Natural killer cell treated with Interleukin-12 subunit alpha and Interleukin-12 subunit beta and Interleukin-15 and Interleukin-18, amount 100 ng/mL, for 72 hours (primary cell): ENCODE measurements around the gene EPHA6. TPM values are rescaled to one million over a fixed set of nuclear protein-coding genes. Genes with fewer than 3 reads are reported as not detected.

Experiments used
- ATAC-seq, 2 donors: fragments of 150-1000 bp; cut with Tn5 transposase in 1 of 2; sonication (Bioruptor Pico), chemical (Tn5 transposase) in 1 of 2; 2 replicates each; pipeline ENCODE4 v1.10.0; 2021
- DNase-seq: peaks from one replicate; pipeline ENCODE4 v3.0.0; 2022; ENCODE audit warnings: low spot score
- H3K27ac Mint-ChIP-seq, 2 donors: 1 replicate in 1 of 2; 2 replicates in 1 of 2; pipeline ENCODE4 v1.8.0; 2022; ENCODE audit warnings: mixed read lengths in 2 of 2, mild to moderate bottlenecking in 1 of 2, moderate library complexity in 1 of 2
- H3K27me3 Mint-ChIP-seq, 2 donors: 1 replicate in 1 of 2; 2 replicates in 1 of 2; pipeline ENCODE4 v1.8.0; 2022; ENCODE audit warnings: mixed read lengths in 2 of 2
- H3K36me3 Mint-ChIP-seq: one replicate; pipeline ENCODE4 v1.8.0; 2022; ENCODE audit warnings: mixed read lengths
- H3K4me1 Mint-ChIP-seq, 2 donors: 1 replicate in 1 of 2; 2 replicates in 1 of 2; pipeline ENCODE4 v1.8.0; 2022; ENCODE audit warnings: low read depth in 2 of 2, mixed read lengths in 2 of 2, mild to moderate bottlenecking in 1 of 2
- H3K4me3 Mint-ChIP-seq: one replicate; pipeline ENCODE4 v1.8.0; 2022; ENCODE audit warnings: mixed read lengths
- H3K9me3 Mint-ChIP-seq: 2 replicates; pipeline ENCODE4 v1.8.0; 2022; ENCODE audit warnings: mixed read lengths
- total RNA-seq, 2 donors: library from RNA; stranded (reverse); gene quantifications; one replicate each; pipeline ENCODE4 v1.2.3, GENCODE V29; 2022

The EPHA6 gene
- total RNA-seq, 2 donors from 2014 or later = not detected

DNA sequence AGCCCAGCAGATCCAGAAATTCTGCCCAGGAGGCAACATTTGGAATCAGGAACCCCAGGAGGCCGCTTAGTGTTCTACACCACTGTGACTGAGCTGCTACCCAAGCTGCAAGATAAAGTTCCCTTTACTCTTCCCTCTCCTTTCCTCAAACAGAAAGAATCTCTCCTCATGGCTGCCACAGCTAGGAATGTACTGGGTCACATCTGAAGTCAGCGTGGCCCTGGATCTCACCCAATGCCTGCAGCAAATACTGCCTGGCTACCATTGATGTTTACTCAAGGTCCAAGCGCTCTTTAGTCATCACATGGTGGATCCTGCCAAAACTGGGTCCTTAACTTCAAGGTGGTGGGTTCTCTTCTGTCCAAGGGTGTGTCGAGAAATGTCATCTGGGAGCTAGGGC lies 382.7 kb downstream of the EPHA6 start:
- ATAC-seq (no peak), DNase-seq (no peak)
- Mint-ChIP-seq H3K27me3 (no peaks in the 10 kb centered on the region), H3K36me3 (no peaks in the 10 kb centered on the region), H3K9me3 (peaks cover 26% of the 10 kb centered on the region), H3K4me1 (no peaks in the 10 kb centered on the region), H3K4me3 (no peak overlapping the region), H3K27ac (no peak overlapping the region)

DNA sequence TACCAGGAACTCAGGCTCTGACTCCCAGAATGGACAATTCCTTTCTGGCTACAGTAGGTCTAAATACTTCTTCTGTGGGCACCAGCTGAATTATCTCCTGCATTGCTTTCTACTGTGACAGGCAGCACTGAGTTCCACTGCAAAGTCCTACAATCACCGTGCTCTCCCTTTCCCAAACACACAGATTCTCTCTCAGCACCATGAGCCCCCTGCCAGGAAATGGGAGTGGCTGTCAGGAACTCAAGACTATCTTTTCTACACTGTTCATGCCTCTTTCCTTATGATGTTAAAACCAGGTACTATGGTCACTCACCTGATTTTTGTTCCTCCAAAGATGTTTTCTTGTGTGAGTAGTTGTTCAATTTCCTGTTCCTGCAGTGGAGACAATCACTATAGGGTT lies 383.4 kb downstream of the EPHA6 start:
- no peak for DNase-seq
- no peaks in the 10 kb centered on the region for H3K4me1 Mint-ChIP-seq
- H3K27me3 Mint-ChIP-seq = no peaks in the 10 kb centered on the region
- ATAC-seq = no peak
- no peaks in the 10 kb centered on the region for H3K36me3 Mint-ChIP-seq
- H3K4me3 Mint-ChIP-seq = no peak overlapping the region
- H3K9me3 Mint-ChIP-seq = peaks cover 28% of the 10 kb centered on the region
- no peak overlapping the region for H3K27ac Mint-ChIP-seq

- DNase-seq (no peak), ATAC-seq (no peak)
- Mint-ChIP-seq H3K27ac (no peak overlapping the region), H3K4me3 (no peak overlapping the region), H3K9me3 (peaks cover 22% of the 10 kb centered on the region), H3K27me3 (no peaks in the 10 kb centered on the region), H3K4me1 (no peaks in the 10 kb centered on the region), H3K36me3 (no peaks in the 10 kb centered on the region)
Observed at GRCh38 chr3:97200387-97200786, 386.0 kb downstream of the EPHA6 start.

- DNase-seq = no peak
- Mint-ChIP-seq H3K36me3 (no peaks in the 10 kb centered on the region), H3K27ac (no peak overlapping the region), H3K4me1 (no peaks in the 10 kb centered on the region), H3K27me3 (no peaks in the 10 kb centered on the region), H3K4me3 (no peak overlapping the region), H3K9me3 (peaks cover 19% of the 10 kb centered on the region)
- no peak for ATAC-seq
Observed at GRCh38 chr3:97201814-97202213, 387.4 kb downstream of the EPHA6 start.

- Mint-ChIP-seq H3K27ac (no peak overlapping the region), H3K9me3 (peaks cover 8% of the 10 kb centered on the region), H3K4me3 (no peak overlapping the region), H3K36me3 (peaks cover 7% of the 10 kb centered on the region), H3K4me1 (no peaks in the 10 kb centered on the region), H3K27me3 (no peaks in the 10 kb centered on the region)
- DNase-seq (no peak), ATAC-seq (no peak)
Observed at GRCh38 chr3:97228966-97229365, 414.6 kb downstream of the EPHA6 start.

GRCh38 chr3:97230486-97230885 lies 416.1 kb downstream of the EPHA6 start:
- DNase-seq (no peak), ATAC-seq (no peak)
- peaks cover 14% of the 10 kb centered on the region for H3K9me3 Mint-ChIP-seq
- H3K4me3 Mint-ChIP-seq = no peak overlapping the region
- H3K4me1 Mint-ChIP-seq = no peaks in the 10 kb centered on the region
- H3K36me3 Mint-ChIP-seq = peaks cover 7% of the 10 kb centered on the region
- H3K27ac Mint-ChIP-seq = no peak overlapping the region
- H3K27me3 Mint-ChIP-seq = no peaks in the 10 kb centered on the region

DNA sequence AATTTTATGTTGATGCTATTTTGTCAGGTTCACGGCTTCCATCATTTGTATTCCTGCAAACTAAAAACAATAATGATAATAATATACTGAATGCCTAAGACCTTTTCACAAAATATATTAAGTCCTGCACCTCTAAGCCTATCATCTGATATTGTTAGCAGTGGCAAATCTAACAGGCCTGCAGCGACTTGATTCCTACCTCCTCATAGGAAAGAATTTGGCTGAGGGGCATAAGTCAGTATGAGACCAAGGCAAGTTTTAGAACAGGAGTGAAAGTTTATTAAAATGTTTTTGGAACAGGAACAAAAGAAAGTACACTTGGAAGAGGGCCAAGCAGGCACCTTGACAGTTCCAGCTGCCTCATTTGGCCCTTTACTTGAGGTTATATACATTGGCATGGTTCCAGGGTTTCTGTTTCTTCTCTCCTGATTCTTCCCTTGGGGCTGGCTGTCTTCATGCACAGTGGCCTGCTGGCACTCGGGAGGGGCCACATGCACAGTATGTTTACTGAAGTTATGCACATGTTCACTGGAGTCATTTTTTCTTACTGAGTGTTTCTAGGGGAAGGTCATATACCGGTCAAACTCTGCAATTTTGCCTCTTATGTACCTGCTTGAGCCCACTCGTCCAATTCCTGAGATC lies 418.1 kb downstream of the EPHA6 start:
- Mint-ChIP-seq H3K27ac (no peak overlapping the region), H3K36me3 (peaks cover 7% of the 10 kb centered on the region), H3K9me3 (peaks cover 18% of the 10 kb centered on the region), H3K27me3 (no peaks in the 10 kb centered on the region), H3K4me3 (no peak overlapping the region), H3K4me1 (no peaks in the 10 kb centered on the region)
- no peak for DNase-seq
- no peak for ATAC-seq

DNA sequence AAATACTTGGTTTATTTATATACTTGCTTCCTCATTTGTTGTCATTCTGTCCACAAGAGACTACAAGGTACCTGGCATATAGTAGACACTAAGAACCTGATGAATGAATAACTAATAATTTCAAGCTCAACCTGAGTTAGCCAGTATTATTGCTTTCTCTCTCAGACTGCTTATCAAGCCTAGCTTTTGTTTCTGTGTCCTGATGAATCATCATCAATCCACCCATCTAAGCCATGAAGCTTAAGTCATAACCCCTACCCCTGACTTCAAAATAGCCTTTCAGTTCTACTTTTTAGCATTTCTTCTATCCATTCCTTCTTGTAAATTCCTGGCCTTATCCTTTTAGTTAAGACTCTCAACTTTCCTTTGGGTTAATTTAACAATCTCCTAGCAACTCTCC lies 420.8 kb downstream of the EPHA6 start:
- no peaks in the 10 kb centered on the region for H3K27me3 Mint-ChIP-seq
- H3K36me3 Mint-ChIP-seq = no peaks in the 10 kb centered on the region
- H3K9me3 Mint-ChIP-seq = peaks cover 18% of the 10 kb centered on the region
- DNase-seq (no peak), ATAC-seq (no peak)
- no peak overlapping the region for H3K27ac Mint-ChIP-seq
- no peaks in the 10 kb centered on the region for H3K4me1 Mint-ChIP-seq
- no peak overlapping the region for H3K4me3 Mint-ChIP-seq

- DNase-seq = no peak
- H3K4me1 Mint-ChIP-seq = no peaks in the 10 kb centered on the region
- no peaks in the 10 kb centered on the region for H3K27me3 Mint-ChIP-seq
- H3K4me3 Mint-ChIP-seq = no peak overlapping the region
- H3K9me3 Mint-ChIP-seq = peaks cover 18% of the 10 kb centered on the region
- no peak for ATAC-seq
- H3K36me3 Mint-ChIP-seq = no peaks in the 10 kb centered on the region
- H3K27ac Mint-ChIP-seq = no peak overlapping the region
Observed at GRCh38 chr3:97235611-97236315, 421.4 kb downstream of the EPHA6 start.

- Mint-ChIP-seq H3K4me1 (no peaks in the 10 kb centered on the region), H3K27ac (no peak overlapping the region), H3K27me3 (no peaks in the 10 kb centered on the region), H3K9me3 (peaks cover 6% of the 10 kb centered on the region), H3K36me3 (no peaks in the 10 kb centered on the region), H3K4me3 (no peak overlapping the region)
- no peak for DNase-seq
- ATAC-seq = no peak
Observed at GRCh38 chr3:97241417-97241816, 427.0 kb downstream of the EPHA6 start.

DNA sequence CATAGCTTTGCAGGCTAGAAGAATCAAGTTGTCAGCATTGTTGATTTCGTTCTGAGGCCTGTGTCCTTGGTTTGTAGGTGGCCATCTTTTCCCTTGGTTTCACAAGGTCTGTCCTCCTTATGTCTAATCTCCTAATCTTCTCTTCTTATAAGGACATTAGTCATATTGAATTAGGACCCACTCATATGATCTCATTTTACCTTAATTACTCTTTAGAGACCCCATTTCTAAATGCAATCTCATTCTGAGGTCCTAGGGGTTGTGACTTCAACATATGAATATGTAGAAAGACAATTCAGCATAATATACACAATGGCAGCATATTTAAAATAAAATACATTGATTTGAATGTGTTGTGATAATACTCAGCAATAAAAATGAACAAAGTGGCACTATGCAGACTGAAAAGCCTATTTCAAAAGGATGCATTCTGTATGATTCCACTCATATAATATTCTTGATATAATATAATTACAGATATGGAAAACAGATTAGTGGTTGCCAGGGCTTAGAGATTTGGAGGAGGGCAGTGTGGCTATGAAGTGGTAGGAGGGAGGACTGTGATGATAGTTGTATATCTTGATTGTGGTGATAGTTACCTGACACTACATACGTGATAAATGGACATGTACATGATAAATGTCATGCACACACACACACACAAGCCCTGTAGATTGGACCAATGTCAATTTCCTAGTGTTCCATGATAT lies 431.0 kb downstream of the EPHA6 start:
- DNase-seq = no peak
- Mint-ChIP-seq H3K27ac (no peak overlapping the region), H3K27me3 (no peaks in the 10 kb centered on the region), H3K4me3 (no peak overlapping the region), H3K4me1 (no peaks in the 10 kb centered on the region), H3K9me3 (peaks cover 7% of the 10 kb centered on the region), H3K36me3 (no peaks in the 10 kb centered on the region)
- ATAC-seq = no peak

DNA sequence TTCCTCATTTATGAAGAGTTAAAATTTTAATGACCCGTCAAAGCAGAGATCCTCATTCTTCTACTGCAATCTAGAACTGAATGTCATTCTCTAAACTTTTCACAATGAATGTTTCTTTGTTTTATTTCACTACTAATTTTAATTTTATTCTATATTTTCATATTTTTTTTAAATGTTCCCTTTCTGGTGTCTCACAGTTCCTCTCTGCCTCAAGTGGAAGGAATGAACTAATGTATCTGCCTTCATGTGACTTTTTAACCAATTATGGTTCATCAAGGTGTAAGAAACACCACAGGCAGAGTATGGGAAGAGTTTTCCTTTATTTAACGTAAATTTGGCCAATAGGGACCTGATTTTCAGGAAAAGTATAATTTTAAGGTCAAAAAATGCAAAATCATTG lies 441.7 kb downstream of the EPHA6 start:
- Mint-ChIP-seq H3K4me3 (no peak overlapping the region), H3K4me1 (no peaks in the 10 kb centered on the region), H3K27ac (no peak overlapping the region), H3K9me3 (no peaks in the 10 kb centered on the region), H3K27me3 (no peaks in the 10 kb centered on the region), H3K36me3 (no peaks in the 10 kb centered on the region)
- no peak for ATAC-seq
- no peak for DNase-seq

- H3K9me3 Mint-ChIP-seq = peaks cover 2% of the 10 kb centered on the region
- no peak for ATAC-seq
- H3K4me1 Mint-ChIP-seq = no peaks in the 10 kb centered on the region
- H3K4me3 Mint-ChIP-seq = no peak overlapping the region
- no peaks in the 10 kb centered on the region for H3K36me3 Mint-ChIP-seq
- no peaks in the 10 kb centered on the region for H3K27me3 Mint-ChIP-seq
- DNase-seq = no peak
- H3K27ac Mint-ChIP-seq = no peak overlapping the region
Observed at GRCh38 chr3:97257942-97258697, 443.7 kb downstream of the EPHA6 start.

- Mint-ChIP-seq H3K36me3 (no peaks in the 10 kb centered on the region), H3K27ac (no peak overlapping the region), H3K4me1 (peaks cover 0 to 2% of the 10 kb centered on the region in 2 donors), H3K27me3 (no peaks in the 10 kb centered on the region), H3K4me3 (no peak overlapping the region), H3K9me3 (peaks cover 2% of the 10 kb centered on the region)
- no peak for DNase-seq
- ATAC-seq = no peak
Observed at GRCh38 chr3:97259263-97259662, 444.9 kb downstream of the EPHA6 start.
